GM18861 (cell line): Measurements from ENCODE around the gene CMIP.
"Not testable (repeated sequence)": the region's sequence is repeated elsewhere in the genome, so short reads cannot be mapped to it uniquely, and the experiment has no call there.

Experiments
- ATAC-seq: cut with Tn5 transposase; IDR thresholded peaks from one replicate; pipeline ENCODE4 v1.9.1; 2021; ENCODE audit not compliant: unreplicated experiment

Gene CMIP

GRCh38 chr16:81562926-81563325 is 118.3 kb downstream of the CMIP start:
- no peak for ATAC-seq

GRCh38 chr16:81564421-81564911 is 119.9 kb downstream of the CMIP start:
- no peak for ATAC-seq

DNA sequence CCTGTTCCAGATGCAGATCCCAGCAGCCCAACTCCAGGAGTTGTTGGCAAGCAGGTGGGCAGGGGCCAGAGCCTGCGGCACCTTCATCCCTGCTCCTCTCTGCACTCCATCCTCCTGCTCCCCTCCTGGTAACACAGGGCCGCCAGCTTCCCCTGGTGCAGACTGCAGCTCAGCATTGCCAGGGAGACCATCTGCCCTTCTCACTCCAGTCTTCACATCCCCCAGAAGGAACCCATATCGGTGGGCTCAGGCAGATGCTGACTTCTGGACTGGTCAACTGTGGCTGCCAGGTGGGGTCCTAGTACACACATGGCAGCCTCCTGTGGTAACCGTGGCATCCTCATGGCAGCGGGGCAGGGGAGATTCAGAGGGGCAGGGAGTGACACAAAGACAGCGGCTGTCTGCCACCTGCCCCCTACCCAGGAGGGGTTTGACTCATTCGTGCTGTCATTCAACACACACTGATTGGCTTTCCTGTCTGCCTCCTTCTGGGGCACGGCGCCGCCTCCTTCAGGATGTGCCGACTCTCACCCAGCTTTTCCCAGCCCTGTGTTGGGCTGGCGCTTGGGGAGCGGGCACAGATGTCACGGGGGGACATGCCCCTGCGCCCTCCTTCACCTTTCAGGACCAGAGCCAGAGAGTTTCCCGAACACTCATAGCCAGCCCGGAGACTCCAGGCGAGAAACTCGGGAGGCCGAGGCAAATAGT is 120.9 kb downstream of the CMIP start:
- no peak for ATAC-seq

DNA sequence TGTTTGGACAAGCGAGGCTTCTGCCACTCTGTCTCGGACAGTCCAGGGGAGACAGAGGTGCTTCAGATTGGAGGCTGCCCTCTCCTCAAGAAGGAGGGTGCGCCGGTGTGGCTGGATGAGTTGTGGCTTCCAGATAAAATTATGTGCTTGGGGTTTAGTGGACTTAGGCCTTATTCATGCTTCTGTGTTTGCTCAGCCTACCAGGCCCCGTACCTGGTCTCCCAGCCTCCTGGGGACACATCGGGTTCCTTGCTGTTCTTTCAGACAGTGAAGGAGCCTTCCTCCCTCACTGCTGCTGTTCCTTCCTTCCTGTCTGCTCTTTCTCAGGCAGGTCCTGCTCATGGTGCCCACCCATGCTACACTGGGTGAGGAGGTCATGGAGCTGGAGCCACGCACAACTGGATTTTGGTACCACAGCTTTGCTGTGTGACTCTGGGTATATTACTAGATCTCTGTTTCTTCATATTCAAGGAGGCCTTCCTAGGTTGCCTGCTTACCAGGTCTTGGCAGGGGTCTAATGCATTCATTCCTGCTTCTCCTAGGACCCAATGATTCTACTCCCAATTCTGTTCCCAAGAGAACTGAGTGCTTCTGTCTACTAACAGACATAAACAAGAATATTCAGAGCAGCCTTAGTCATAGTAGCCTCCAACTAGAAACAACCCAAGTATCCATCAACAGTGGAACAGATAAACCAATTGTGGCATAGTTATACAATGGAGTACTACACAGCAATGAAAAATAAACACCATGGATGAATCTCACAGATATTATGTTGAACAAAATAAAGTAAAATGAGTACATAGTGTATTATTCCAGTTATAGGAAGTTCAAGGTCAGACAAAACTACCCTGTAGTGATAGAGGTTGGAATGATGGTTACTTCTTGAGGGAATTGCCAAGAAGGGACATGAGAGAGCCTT is 121.7 kb downstream of the CMIP start:
- ATAC-seq: no peak

GRCh38 chr16:81567087-81567486 is 122.5 kb downstream of the CMIP start:
- no peak for ATAC-seq

DNA sequence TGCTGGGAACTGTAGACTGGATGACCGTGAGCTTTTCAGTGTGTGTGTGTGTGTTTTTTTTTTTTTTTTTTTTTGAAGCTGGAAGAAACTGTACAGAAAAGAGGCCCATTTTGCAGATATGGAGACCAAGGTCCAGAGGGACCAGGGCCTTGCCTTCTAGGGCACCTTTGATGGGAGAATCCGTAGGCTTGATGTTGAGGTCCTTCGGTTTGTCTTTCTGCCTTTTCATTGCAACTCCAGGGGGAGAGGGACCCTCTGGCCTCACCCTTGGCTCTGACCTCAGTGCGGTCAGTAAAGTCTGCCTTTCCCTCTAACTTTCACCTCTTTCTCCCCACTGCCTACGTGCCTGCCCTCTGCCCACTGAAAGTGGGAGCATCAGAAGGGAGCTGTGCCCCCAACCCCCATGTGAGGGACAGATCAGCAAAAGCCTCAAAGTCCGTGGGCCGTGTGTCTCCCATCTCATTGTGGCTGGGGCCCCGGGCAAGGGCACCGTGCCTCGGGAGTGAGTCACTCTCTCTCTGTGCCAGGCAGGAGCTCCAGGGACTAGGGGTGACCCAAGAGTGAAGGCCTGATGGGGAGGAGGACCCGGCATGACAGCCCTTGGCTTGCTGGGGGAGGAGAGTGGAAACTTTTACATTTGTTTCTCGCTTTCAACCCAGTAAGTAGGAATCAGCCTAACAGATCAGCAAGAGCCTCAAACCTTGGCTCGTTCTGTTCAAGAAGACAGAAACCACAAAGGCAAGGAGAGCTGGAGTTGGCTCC is 123.6 kb downstream of the CMIP start:
- no peak for ATAC-seq

- ATAC-seq: no peak
Measured at GRCh38 chr16:81568749-81569087, 124.1 kb downstream of the CMIP start.

GRCh38 chr16:81569361-81570034 is 124.9 kb downstream of the CMIP start:
- ATAC-seq: no peak

DNA sequence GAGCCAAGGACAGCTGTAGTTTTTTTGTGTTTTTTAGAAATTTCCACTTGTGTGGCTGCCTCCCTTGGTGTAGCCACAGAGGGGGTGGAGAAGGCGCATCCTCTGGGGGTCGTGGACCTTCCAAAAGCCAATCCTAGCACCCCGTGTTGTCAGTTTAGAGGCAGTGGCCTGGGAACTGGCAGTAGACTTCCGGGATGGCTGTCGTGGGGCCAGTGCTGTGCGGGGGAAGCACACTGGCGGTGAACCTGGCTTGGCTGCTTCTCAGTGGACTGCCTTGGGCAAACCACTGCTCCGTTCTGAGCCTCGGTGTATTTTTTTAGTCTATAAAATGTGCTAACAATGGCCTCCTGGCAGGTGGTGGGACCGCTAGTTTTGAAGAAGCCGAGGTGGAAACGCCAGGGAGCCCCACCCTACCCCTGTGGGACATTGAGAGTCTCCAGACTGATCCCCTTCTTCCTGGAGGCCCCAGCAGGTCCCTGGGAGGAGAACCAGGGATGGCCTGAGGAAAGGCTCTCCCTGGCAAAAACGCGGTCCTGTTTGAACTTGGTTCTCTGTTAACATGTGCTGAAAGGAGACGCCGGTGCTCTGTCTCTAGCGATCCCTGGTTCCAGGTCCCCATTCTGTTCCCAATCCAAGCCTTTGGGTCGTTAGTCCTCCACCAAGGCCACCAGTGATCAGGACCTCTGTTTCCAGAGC is 125.7 kb downstream of the CMIP start:
- ATAC-seq: no peak

- no peak for ATAC-seq
Measured at GRCh38 chr16:81571175-81571574, 126.6 kb downstream of the CMIP start.

DNA sequence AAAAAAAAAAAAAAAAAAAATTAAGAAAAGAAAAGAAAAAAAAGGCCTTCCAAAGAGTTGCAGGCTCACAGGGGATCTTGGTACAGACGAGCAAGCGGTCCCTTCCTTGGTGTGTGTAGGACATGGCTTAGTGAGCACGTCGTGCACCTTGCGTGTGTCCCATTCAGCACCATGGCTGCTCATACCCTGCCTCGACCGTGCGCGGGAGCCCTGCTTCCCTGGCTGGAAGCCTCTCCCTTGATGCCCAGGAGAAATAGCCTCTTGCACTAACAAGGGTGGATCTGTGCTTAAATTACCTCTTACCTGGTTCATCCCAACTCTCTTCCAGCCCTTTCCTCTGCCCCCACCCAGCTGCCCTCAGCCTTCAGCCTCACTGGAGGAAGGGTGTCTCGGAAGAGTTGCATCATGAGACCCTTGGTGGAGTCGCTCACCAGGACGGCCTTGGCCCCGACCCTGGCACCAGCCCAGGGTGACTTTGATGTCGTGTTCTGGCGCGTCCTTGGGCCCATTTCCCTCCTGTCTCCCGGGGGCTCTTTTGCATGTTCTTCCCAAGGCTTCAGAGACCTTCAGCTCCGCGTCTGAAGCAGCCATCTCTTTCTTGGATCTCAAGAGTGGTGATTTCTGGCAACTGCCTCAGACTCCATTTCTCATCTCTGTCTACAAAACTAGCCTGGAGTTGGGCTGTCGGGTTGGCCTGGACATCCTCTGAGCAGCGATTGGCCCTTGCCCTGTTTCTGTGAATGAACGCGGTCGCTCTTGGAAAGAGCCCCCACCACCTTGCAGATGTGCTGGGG is 127.2 kb downstream of the CMIP start:
- no peak for ATAC-seq

GRCh38 chr16:81572386-81573144 is 128.0 kb downstream of the CMIP start:
- no peak for ATAC-seq

DNA sequence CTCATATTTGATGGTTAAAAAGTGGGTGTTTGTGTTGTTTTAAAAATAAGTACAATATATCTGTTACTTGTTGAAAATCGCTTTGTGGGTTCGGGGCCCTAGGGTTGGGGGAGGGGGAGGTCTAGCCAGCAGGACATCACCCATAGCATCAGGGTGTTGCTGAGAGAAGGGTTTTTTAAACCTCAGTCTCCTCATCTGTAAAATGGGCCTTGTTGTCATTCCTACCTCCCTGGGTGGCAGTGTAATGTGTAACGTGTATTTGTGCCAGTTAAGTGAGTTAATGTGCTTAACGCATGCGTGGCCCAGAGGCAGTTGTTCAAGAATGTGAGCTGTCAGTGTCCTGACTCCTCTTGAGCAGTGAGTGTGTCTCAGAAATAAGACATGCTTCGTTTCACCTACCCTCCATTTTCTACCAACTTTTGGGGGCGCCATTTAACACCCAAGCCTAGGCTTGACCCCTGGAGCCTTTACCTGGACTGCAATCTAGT is 129.0 kb downstream of the CMIP start:
- no peak for ATAC-seq

GRCh38 chr16:81574168-81574567 is 129.6 kb downstream of the CMIP start:
- ATAC-seq: no peak

DNA sequence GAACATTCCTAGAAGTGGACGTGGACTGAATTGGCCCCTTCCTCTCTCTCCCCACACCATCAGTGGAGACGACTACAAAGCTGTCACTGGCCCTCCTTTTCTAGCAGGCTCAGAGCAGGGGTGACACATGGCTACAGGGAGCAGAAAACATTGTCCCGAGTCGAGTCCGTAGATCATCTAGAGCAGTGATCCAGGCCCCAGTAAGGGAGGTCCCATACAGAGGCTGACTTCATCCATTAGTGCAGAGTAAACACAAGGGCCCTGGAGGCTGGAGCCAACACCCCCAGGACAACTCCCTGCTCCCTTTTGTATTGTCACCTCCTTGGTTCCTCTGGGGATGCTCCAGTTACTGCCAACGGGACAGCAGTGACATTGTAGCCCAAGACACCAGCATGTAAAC is 130.7 kb downstream of the CMIP start:
- ATAC-seq: no peak

DNA sequence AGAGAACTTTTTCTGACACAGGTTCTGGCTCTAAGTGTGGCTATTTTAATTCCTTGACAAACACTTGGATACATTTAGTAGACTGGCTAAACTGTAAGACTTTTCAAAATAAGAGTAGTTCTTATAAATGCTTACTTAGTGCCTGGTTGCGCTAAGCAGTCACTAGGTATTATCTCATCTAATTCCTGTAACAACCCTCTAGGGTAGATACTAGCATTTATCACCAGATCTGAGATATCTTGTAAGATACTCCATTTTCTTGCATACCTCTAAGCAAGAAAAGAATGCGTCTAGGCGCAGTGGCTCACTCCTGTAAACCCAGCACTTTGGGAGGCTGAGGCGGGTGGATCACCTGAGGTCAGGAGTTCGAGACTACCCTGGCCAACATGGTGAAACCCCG is 131.2 kb downstream of the CMIP start:
- no peak for ATAC-seq

DNA sequence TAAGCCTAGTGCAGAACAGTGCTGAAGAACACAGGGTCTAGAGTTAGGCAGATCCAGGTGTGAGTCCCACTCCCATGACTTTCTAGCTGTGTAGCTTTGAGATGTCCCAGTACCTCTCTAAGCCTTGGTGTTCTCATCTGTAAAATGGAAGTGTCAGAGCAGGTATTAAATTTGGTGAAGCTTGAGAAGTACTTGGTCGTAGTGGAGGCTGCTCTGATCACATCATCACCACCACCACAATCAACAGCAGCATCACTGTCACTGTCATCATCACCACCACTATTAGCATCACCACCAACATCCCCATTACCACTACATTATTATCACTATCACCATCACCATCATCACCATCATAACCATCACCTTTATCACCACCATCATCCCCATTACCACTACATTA is 132.1 kb downstream of the CMIP start:
- ATAC-seq: no peak

GRCh38 chr16:81577272-81577671 is 132.7 kb downstream of the CMIP start:
- ATAC-seq: not testable (repeated sequence)

GRCh38 chr16:81578076-81578475 is 133.5 kb downstream of the CMIP start:
- no peak for ATAC-seq
